HepG2 (cell line): Measurements from ENCODE around the gene DCTN3. TPM values are rescaled to one million over a fixed set of nuclear protein-coding genes. Genes with fewer than 3 reads are reported as not detected.

ENCODE experiments used
- AHR ChIP-seq: IDR thresholded peaks from 2 replicates; pipeline ENCODE4 v1.6.1; 2018; ENCODE audit warnings: missing genetic modification reagents, missing compliant biosample characterization
- FOXO1 ChIP-seq: sonication (generic); formaldehyde crosslinking; IDR thresholded peaks from 2 replicates; pipeline ENCODE4 v1.4.0; 2020; ENCODE audit warnings: missing genetic modification reagents
- GATA4 ChIP-seq: sonication (generic); IDR thresholded peaks from 2 replicates; pipeline ENCODE4 v1.6.1; 2016; ENCODE audit warnings: antibody characterized with exemption, low read depth, borderline replicate concordance
- HDAC1 ChIP-seq: sonication (generic); formaldehyde crosslinking; IDR thresholded peaks from 2 replicates; pipeline ENCODE4 v1.5.1; 2020; ENCODE audit warnings: mild to moderate bottlenecking, missing genetic modification reagents
- PPARG ChIP-seq: conservative IDR thresholded peaks from 2 replicates; pipeline ENCODE4 v1.6.1; 2016; ENCODE audit warnings: missing biosample characterization, missing genetic modification reagents
- SALL1 ChIP-seq: sonication (generic); formaldehyde crosslinking; IDR thresholded peaks from 2 replicates; pipeline ENCODE4 v1.8.0; 2022; ENCODE audit warnings: mild to moderate bottlenecking, missing genetic modification reagents
- SMAD1 ChIP-seq: sonication (generic); formaldehyde crosslinking; IDR thresholded peaks from 2 replicates; pipeline ENCODE4 v1.4.0; 2020; ENCODE audit warnings: missing genetic modification reagents, low read depth, mild to moderate bottlenecking, borderline replicate concordance
- SPEN ChIP-seq: sonication (generic); formaldehyde crosslinking; IDR thresholded peaks from 2 replicates; pipeline ENCODE4 v1.5.1; 2020; ENCODE audit warnings: low read depth, mild to moderate bottlenecking, missing genetic modification reagents
- ZNF224 ChIP-seq: sonication (generic); formaldehyde crosslinking; IDR thresholded peaks from 2 replicates; pipeline ENCODE4 v1.5.0; 2020; ENCODE audit warnings: mild to moderate bottlenecking, missing genetic modification reagents
- ZNF501 ChIP-seq: sonication (generic); formaldehyde crosslinking; IDR thresholded peaks from 2 replicates; pipeline ENCODE4 v1.5.1; 2020; ENCODE audit warnings: mild to moderate bottlenecking, moderate library complexity, missing genetic modification reagents
- ZNF772 ChIP-seq: sonication (generic); formaldehyde crosslinking; IDR thresholded peaks from 2 replicates; pipeline ENCODE4 v1.5.0; 2020; ENCODE audit warnings: mild to moderate bottlenecking, missing genetic modification reagents
- polyA plus RNA-seq, 8 experiments: library from polyadenylated mRNA; depleted of rRNA in 3 of 8; stranded (reverse) in 7 of 8; unstranded in 1 of 8; fragments of >200 nt; fragmentation: Illumina TruSeq in 4 of 8; extraction: Trizol in 4 of 8; gene quantifications; 2 replicates each; pipeline versions ENCODE4 v1.2.1 to v1.2.3, GENCODE V29; 2011 to 2016; ENCODE audit warnings: low read depth in 4 of 8, missing spikeins in 1 of 8, mixed read lengths in 1 of 8; ENCODE audit not compliant: insufficient read depth in 1 of 8
- total RNA-seq, 5 experiments: library from RNA; depleted of rRNA; stranded (reverse); fragments of >200 nt; fragmentation: Illumina TruSeq; extraction: Trizol; gene quantifications; 2 replicates each; pipeline ENCODE4 v1.2.3, GENCODE V29; 2016; ENCODE audit warnings: low read depth in 1 of 5
- TF ChIP-seq, protein P1 (sequence below): sonication (generic); formaldehyde crosslinking; IDR thresholded peaks from 2 replicates; pipeline ENCODE4 v1.5.0; 2020; ENCODE audit warnings: missing genetic modification reagents
- TF ChIP-seq, protein P2 (sequence below): sonication (generic); formaldehyde crosslinking; IDR thresholded peaks from 2 replicates; pipeline ENCODE4 v1.4.0; 2020; ENCODE audit warnings: missing genetic modification reagents
- TF ChIP-seq, protein P3 (sequence below): sonication (generic); formaldehyde crosslinking; IDR thresholded peaks from 2 replicates; pipeline ENCODE4 v1.5.0; 2020; ENCODE audit warnings: mild to moderate bottlenecking, missing genetic modification reagents, borderline replicate concordance

DCTN3 gene
- total and polyA plus RNA-seq, 2 of the 13 experiments (the other 11 are each of a cell fraction or from before 2014, with no cell fraction given), result 27.4 to 34.5 TPM

DNA sequence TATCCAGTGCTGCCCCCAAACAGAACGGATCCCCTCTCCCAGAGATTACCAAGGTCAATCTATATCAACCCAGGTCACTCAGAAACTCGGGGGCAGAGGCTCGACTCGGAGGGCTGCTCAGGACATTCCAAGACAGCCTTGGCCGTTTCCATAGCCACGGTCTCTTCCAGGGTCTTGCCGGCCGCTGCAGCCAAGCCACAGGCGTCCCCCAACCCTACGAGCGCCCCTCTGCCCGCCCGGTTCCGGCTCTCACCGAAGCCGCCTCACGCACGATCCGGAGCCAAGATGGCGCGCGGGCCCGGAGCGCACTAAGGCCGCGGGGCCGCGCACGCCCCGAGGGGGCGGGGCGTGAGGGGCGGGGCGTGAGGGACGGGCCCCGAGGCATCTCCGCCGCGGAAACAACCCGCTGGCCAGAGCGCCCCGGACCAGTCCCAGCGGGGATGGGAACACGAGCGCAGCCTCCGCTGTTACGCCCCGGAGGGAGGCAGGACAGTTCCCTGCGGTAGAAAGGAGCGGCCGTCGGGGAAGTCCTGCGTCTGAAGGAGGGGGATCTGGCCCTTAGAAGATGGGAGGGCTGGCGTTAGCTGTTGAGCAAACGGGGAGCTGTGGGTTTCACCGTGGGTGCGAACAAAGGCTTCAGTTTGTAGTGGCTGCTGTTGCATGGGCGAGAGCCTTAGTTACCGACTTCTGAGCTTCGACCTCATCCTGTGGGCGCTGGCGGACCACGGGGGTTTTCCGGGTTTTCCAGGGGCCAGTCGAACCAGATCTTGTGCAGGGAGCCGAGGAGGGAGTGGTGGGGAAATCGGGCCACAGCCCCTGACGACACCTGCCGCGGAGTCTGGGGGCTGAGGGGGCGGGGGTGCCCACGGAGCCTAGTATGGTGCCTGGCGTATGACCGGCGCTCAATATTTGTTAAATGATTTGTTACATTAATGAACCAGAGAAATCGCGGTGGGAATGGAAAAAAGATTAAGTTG is 8.2 kb downstream of the DCTN3 start, which contains the start of gene RPP25L (continued):
- TF ChIP-seq SMAD1 (CRISPR knock-in tag) (no peak), SPEN (peak; percentile 61; the same call in 1 of the 2 replicates), HDAC1 (CRISPR knock-in tag) (peak; percentile 42; the same call in 1 of the 2 replicates), GATA4 (peak; percentile 75; the same call in 1 of the 2 replicates), ZNF501 (CRISPR knock-in tag) (peak; percentile 68; the same call in 1 of the 2 replicates), ZNF772 (CRISPR knock-in tag) (peak; percentile 53; the same call in 1 of the 2 replicates), FOXO1 (CRISPR knock-in tag) (peak; percentile 22; the same call in 1 of the 2 replicates), PPARG (CRISPR knock-in tag) (peak; percentile 32; the same call in 1 of the 2 replicates), AHR (CRISPR knock-in tag) (no peak; the same call in 1 of the 2 replicates), ZNF224 (CRISPR knock-in tag) (peak; percentile 97), SALL1 (CRISPR knock-in tag) (peak; percentile 56)
- TF ChIP-seq, protein P1, sequence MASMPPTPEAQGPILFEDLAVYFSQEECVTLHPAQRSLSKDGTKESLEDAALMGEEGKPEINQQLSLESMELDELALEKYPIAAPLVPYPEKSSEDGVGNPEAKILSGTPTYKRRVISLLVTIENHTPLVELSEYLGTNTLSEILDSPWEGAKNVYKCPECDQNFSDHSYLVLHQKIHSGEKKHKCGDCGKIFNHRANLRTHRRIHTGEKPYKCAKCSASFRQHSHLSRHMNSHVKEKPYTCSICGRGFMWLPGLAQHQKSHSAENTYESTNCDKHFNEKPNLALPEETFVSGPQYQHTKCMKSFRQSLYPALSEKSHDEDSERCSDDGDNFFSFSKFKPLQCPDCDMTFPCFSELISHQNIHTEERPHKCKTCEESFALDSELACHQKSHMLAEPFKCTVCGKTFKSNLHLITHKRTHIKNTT (CRISPR knock-in tag), result 0 out of 2 replicates have a peak, but pooled peaks have one; percentile 64
- TF ChIP-seq, protein P2, sequence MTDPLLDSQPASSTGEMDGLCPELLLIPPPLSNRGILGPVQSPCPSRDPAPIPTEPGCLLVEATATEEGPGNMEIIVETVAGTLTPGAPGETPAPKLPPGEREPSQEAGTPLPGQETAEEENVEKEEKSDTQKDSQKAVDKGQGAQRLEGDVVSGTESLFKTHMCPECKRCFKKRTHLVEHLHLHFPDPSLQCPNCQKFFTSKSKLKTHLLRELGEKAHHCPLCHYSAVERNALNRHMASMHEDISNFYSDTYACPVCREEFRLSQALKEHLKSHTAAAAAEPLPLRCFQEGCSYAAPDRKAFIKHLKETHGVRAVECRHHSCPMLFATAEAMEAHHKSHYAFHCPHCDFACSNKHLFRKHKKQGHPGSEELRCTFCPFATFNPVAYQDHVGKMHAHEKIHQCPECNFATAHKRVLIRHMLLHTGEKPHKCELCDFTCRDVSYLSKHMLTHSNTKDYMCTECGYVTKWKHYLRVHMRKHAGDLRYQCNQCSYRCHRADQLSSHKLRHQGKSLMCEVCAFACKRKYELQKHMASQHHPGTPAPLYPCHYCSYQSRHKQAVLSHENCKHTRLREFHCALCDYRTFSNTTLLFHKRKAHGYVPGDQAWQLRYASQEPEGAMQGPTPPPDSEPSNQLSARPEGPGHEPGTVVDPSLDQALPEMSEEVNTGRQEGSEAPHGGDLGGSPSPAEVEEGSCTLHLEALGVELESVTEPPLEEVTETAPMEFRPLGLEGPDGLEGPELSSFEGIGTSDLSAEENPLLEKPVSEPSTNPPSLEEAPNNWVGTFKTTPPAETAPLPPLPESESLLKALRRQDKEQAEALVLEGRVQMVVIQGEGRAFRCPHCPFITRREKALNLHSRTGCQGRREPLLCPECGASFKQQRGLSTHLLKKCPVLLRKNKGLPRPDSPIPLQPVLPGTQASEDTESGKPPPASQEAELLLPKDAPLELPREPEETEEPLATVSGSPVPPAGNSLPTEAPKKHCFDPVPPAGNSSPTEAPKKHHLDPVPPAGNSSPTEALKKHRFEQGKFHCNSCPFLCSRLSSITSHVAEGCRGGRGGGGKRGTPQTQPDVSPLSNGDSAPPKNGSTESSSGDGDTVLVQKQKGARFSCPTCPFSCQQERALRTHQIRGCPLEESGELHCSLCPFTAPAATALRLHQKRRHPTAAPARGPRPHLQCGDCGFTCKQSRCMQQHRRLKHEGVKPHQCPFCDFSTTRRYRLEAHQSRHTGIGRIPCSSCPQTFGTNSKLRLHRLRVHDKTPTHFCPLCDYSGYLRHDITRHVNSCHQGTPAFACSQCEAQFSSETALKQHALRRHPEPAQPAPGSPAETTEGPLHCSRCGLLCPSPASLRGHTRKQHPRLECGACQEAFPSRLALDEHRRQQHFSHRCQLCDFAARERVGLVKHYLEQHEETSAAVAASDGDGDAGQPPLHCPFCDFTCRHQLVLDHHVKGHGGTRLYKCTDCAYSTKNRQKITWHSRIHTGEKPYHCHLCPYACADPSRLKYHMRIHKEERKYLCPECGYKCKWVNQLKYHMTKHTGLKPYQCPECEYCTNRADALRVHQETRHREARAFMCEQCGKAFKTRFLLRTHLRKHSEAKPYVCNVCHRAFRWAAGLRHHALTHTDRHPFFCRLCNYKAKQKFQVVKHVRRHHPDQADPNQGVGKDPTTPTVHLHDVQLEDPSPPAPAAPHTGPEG (CRISPR knock-in tag), result 0 out of 2 replicates have a peak, but pooled peaks have one; percentile 48
- TF ChIP-seq, protein P3, sequence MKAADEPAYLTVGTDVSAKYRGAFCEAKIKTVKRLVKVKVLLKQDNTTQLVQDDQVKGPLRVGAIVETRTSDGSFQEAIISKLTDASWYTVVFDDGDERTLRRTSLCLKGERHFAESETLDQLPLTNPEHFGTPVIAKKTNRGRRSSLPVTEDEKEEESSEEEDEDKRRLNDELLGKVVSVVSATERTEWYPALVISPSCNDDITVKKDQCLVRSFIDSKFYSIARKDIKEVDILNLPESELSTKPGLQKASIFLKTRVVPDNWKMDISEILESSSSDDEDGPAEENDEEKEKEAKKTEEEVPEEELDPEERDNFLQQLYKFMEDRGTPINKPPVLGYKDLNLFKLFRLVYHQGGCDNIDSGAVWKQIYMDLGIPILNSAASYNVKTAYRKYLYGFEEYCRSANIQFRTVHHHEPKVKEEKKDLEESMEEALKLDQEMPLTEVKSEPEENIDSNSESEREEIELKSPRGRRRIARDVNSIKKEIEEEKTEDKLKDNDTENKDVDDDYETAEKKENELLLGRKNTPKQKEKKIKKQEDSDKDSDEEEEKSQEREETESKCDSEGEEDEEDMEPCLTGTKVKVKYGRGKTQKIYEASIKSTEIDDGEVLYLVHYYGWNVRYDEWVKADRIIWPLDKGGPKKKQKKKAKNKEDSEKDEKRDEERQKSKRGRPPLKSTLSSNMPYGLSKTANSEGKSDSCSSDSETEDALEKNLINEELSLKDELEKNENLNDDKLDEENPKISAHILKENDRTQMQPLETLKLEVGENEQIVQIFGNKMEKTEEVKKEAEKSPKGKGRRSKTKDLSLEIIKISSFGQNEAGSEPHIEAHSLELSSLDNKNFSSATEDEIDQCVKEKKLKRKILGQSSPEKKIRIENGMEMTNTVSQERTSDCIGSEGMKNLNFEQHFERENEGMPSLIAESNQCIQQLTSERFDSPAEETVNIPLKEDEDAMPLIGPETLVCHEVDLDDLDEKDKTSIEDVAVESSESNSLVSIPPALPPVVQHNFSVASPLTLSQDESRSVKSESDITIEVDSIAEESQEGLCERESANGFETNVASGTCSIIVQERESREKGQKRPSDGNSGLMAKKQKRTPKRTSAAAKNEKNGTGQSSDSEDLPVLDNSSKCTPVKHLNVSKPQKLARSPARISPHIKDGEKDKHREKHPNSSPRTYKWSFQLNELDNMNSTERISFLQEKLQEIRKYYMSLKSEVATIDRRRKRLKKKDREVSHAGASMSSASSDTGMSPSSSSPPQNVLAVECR (CRISPR knock-in tag), result peak; percentile 55; the same call in 1 of the 2 replicates
